Effector memory CD4-positive, alpha-beta T cell (primary cell): Measurements from ENCODE around the gene FCF1.

ENCODE experiments used
- DNase-seq, 3 donors: peaks; one replicate each; pipeline ENCODE4 v3.0.0-alpha.2; 2020
- H3K27ac ChIP-seq: 2 replicates; pipeline ENCODE4 v1.7.0; 2013; ENCODE audit warnings: mild to moderate bottlenecking, low read length, moderate library complexity; ENCODE audit not compliant: insufficient read depth, poor library complexity, severe bottlenecking
- H3K27me3 ChIP-seq: replicated peaks from 2 replicates; pipeline ENCODE4 v1.7.0; 2013; ENCODE audit warnings: mild to moderate bottlenecking, low read length; ENCODE audit not compliant: insufficient read depth, control insufficient read depth, poor library complexity, severe bottlenecking
- H3K36me3 ChIP-seq: 2 replicates; pipeline ENCODE4 v1.7.0; 2013; ENCODE audit warnings: mild to moderate bottlenecking, low read length, moderate library complexity; ENCODE audit not compliant: control insufficient read depth, insufficient read depth
- H3K4me1 ChIP-seq: 2 replicates; pipeline ENCODE4 v1.7.0; 2013; ENCODE audit warnings: low read length, mild to moderate bottlenecking; ENCODE audit not compliant: control insufficient read depth, insufficient read depth, poor library complexity, severe bottlenecking
- H3K4me3 ChIP-seq: 2 replicates; pipeline ENCODE4 v1.7.0; 2013; ENCODE audit warnings: low read length, low read depth, mild to moderate bottlenecking; ENCODE audit not compliant: insufficient read depth, poor library complexity, severe bottlenecking
- H3K9me3 ChIP-seq: 2 replicates; pipeline ENCODE4 v1.7.0; 2013; ENCODE audit warnings: mild to moderate bottlenecking, low read length, moderate library complexity; ENCODE audit not compliant: control insufficient read depth

The FCF1 gene

DNA sequence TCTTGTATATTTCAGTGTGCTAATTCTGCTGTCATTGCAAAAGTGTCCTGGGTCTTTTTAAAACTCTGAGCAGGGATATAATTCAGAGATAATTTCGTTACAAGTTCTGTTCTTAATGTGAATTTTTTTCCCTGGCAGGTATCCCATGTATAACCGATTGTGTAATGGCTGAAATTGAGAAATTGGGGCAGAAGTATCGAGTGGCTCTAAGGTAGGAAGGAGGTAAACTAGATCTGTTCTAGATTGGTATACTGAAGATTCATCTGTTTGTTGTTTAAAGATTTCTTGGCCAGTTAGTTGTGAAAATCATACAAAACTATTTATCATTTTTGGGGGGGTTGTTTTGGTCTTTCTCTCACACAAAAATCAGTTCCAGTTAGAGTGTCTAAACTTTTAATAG, 10.2 kb downstream of the FCF1 start:
- H3K27me3 ChIP-seq: no peaks in the 10 kb centered on the region
- no peak overlapping the region for H3K27ac ChIP-seq
- no peaks in the 10 kb centered on the region for H3K9me3 ChIP-seq
- no peaks in the 10 kb centered on the region for H3K4me1 ChIP-seq
- peaks cover 18% of the 10 kb centered on the region for H3K36me3 ChIP-seq
- DNase-seq: no peak
- no peak overlapping the region for H3K4me3 ChIP-seq

- no peaks in the 10 kb centered on the region for H3K4me1 ChIP-seq
- no peaks in the 10 kb centered on the region for H3K27me3 ChIP-seq
- peaks cover 44% of the 10 kb centered on the region for H3K36me3 ChIP-seq
- no peak overlapping the region for H3K27ac ChIP-seq
- no peak overlapping the region for H3K4me3 ChIP-seq
- no peak for DNase-seq
- no peaks in the 10 kb centered on the region for H3K9me3 ChIP-seq
These were observed 19.4 kb downstream of the FCF1 start for GRCh38 chr14:74732387-74732786.

GRCh38 chr14:74733221-74733620, 20.3 kb downstream of the FCF1 start:
- no peak overlapping the region for H3K4me3 ChIP-seq

GRCh38 chr14:74735125-74735524, 22.2 kb downstream of the FCF1 start:
- H3K4me1 ChIP-seq: no peaks in the 10 kb centered on the region
- H3K4me3 ChIP-seq: no peak overlapping the region
- H3K9me3 ChIP-seq: no peaks in the 10 kb centered on the region
- H3K36me3 ChIP-seq: peaks cover 45% of the 10 kb centered on the region
- no peaks in the 10 kb centered on the region for H3K27me3 ChIP-seq
- no peak overlapping the region for H3K27ac ChIP-seq
- no peak for DNase-seq

More at GRCh38 chr14:74733221-74733620, 20.3 kb downstream of the FCF1 start:
- H3K9me3 ChIP-seq: no peaks in the 10 kb centered on the region
- no peaks in the 10 kb centered on the region for H3K27me3 ChIP-seq
- DNase-seq: no peak
- H3K4me1 ChIP-seq: no peaks in the 10 kb centered on the region
- no peak overlapping the region for H3K27ac ChIP-seq
- peaks cover 45% of the 10 kb centered on the region for H3K36me3 ChIP-seq

GRCh38 chr14:74737753-74738325, 24.9 kb downstream of the FCF1 start:
- Histone ChIP-seq H3K4me1 (no peaks in the 10 kb centered on the region), H3K9me3 (no peaks in the 10 kb centered on the region), H3K27ac (no peak overlapping the region), H3K27me3 (no peaks in the 10 kb centered on the region), H3K4me3 (no peak overlapping the region), H3K36me3 (peaks cover 33% of the 10 kb centered on the region)
- DNase-seq: no peak

- Histone ChIP-seq H3K27me3 (no peaks in the 10 kb centered on the region), H3K4me3 (no peak overlapping the region), H3K9me3 (no peaks in the 10 kb centered on the region), H3K4me1 (no peaks in the 10 kb centered on the region), H3K27ac (no peak overlapping the region), H3K36me3 (peaks cover 19% of the 10 kb centered on the region)
- DNase-seq: no peak
These were observed 26.5 kb downstream of the FCF1 start for GRCh38 chr14:74739293-74740030.

GRCh38 chr14:74747237-74747636, 34.3 kb downstream of the FCF1 start:
- H3K4me3 ChIP-seq: no peak overlapping the region
- no peaks in the 10 kb centered on the region for H3K4me1 ChIP-seq
- H3K36me3 ChIP-seq: no peaks in the 10 kb centered on the region
- no peak overlapping the region for H3K27ac ChIP-seq
- DNase-seq: no peak
- no peaks in the 10 kb centered on the region for H3K9me3 ChIP-seq
- H3K27me3 ChIP-seq: no peaks in the 10 kb centered on the region

GRCh38 chr14:74754157-74754556, 41.2 kb downstream of the FCF1 start:
- Histone ChIP-seq H3K36me3 (no peaks in the 10 kb centered on the region), H3K4me3 (no peak overlapping the region), H3K27me3 (no peaks in the 10 kb centered on the region), H3K27ac (no peak overlapping the region), H3K9me3 (no peaks in the 10 kb centered on the region), H3K4me1 (no peaks in the 10 kb centered on the region)
- no peak for DNase-seq

DNA sequence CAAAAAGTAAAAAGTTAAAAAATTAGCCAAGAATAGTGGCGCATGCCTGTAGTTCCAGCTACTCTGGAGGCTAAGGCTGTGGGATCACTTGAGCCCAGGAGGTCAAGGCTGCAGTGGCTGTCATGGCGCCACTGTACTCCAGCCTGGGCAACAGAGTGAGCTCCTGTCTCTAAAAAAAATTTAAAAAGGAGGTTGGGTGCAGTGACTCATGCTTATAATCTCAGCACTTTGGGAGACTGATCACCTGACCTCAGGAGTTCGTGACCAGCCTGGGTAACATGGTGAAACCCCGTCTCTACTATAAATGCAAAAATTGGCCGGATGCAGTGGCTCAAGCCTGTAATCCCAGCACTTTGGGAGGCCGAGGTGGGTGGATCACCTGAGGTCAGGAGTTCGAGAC, 42.0 kb downstream of the FCF1 start:
- Histone ChIP-seq H3K36me3 (no peaks in the 10 kb centered on the region), H3K4me3 (no peak overlapping the region), H3K27ac (no peak overlapping the region), H3K27me3 (no peaks in the 10 kb centered on the region), H3K9me3 (no peaks in the 10 kb centered on the region), H3K4me1 (no peaks in the 10 kb centered on the region)
- DNase-seq: no peak

- no peaks in the 10 kb centered on the region for H3K36me3 ChIP-seq
- no peaks in the 10 kb centered on the region for H3K9me3 ChIP-seq
- H3K4me1 ChIP-seq: no peaks in the 10 kb centered on the region
These were observed 43.4 kb downstream of the FCF1 start for GRCh38 chr14:74756326-74756725.

More at GRCh38 chr14:74756326-74756725, 43.4 kb downstream of the FCF1 start:
- H3K27me3 ChIP-seq: no peaks in the 10 kb centered on the region
- H3K4me3 ChIP-seq: no peak overlapping the region
- DNase-seq: no peak
- no peak overlapping the region for H3K27ac ChIP-seq
